HepG2 (cell line): ENCODE results near the gene RAPGEF2. TPM values are rescaled to one million over a fixed set of nuclear protein-coding genes. Genes with fewer than 3 reads are reported as not detected.

Source experiments
- AFF4 ChIP-seq: sonication (generic); formaldehyde crosslinking; IDR thresholded peaks from 2 replicates; pipeline ENCODE4 v1.4.0; 2020; ENCODE audit warnings: missing genetic modification reagents
- CBX1 ChIP-seq: IDR thresholded peaks from one replicate; pipeline ENCODE4 v1.6.1; 2016; ENCODE audit warnings: antibody characterized with exemption, low read depth
- CEBPG ChIP-seq: IDR thresholded peaks from 2 replicates; pipeline ENCODE4 v1.6.1; 2016
- GABPA ChIP-seq, 2 experiments: IDR thresholded peaks; 2 replicates each; pipeline ENCODE4 v1.6.1; 2011 to 2016; ENCODE audit warnings: low read depth in 2 of 2, low read length in 1 of 2, missing biosample characterization in 1 of 2, missing genetic modification characterization in 1 of 2
- HES4 ChIP-seq: sonication (generic); formaldehyde crosslinking; IDR thresholded peaks from 2 replicates; pipeline ENCODE4 v1.9.0; 2021; ENCODE audit warnings: mild to moderate bottlenecking, missing genetic modification reagents, borderline replicate concordance
- HOXA5 ChIP-seq: sonication (generic); formaldehyde crosslinking; IDR thresholded peaks from 2 replicates; pipeline ENCODE4 v1.4.0; 2020; ENCODE audit warnings: missing genetic modification reagents
- PAF1 ChIP-seq: IDR thresholded peaks from 2 replicates; pipeline ENCODE4 v1.6.1; 2016; ENCODE audit warnings: missing genetic modification reagents, missing compliant biosample characterization
- RELA ChIP-seq: sonication (generic); formaldehyde crosslinking; IDR thresholded peaks from 2 replicates; pipeline ENCODE4 v1.4.0; 2020; ENCODE audit warnings: missing genetic modification reagents
- SMAD9 ChIP-seq: sonication (generic); formaldehyde crosslinking; IDR thresholded peaks from 2 replicates; pipeline ENCODE4 v1.5.1; 2020; ENCODE audit warnings: mild to moderate bottlenecking, missing genetic modification reagents
- SOX5 ChIP-seq: IDR thresholded peaks from 2 replicates; pipeline ENCODE4 v1.6.1; 2016; ENCODE audit warnings: borderline replicate concordance
- SUZ12 ChIP-seq: fragments of 150-350 bp; IDR thresholded peaks from 2 replicates; pipeline ENCODE4 v1.6.1; 2014; ENCODE audit warnings: low read depth, low read length
- TCF7 ChIP-seq: sonication (generic); IDR thresholded peaks from 2 replicates; pipeline ENCODE4 v1.6.1; 2016; ENCODE audit warnings: antibody characterized with exemption, low read depth
- TFAP4 ChIP-seq: sonication (generic); IDR thresholded peaks from 2 replicates; pipeline ENCODE4 v1.6.1; 2016; ENCODE audit warnings: low read depth, borderline replicate concordance
- ZFP1 ChIP-seq: IDR thresholded peaks from 2 replicates; pipeline ENCODE4 v1.6.1; 2016
- ZFYVE20 ChIP-seq: sonication (generic); formaldehyde crosslinking; IDR thresholded peaks from 2 replicates; pipeline ENCODE4 v1.8.0; 2023; ENCODE audit warnings: low read depth, mild to moderate bottlenecking, moderate library complexity, missing genetic modification reagents, borderline replicate concordance
- ZMYM4 ChIP-seq: sonication (generic); formaldehyde crosslinking; IDR thresholded peaks from 2 replicates; pipeline ENCODE4 v1.8.1; 2023; ENCODE audit warnings: mild to moderate bottlenecking, missing genetic modification reagents
- ZNF101 ChIP-seq: sonication (generic); formaldehyde crosslinking; IDR thresholded peaks from 2 replicates; pipeline ENCODE4 v1.4.0; 2020; ENCODE audit warnings: mild to moderate bottlenecking, low read depth, missing genetic modification reagents, borderline replicate concordance
- ZNF331 ChIP-seq: sonication (generic); formaldehyde crosslinking; IDR thresholded peaks from 2 replicates; pipeline ENCODE4 v1.4.0; 2020; ENCODE audit warnings: missing genetic modification reagents
- polyA plus RNA-seq, 8 experiments: library from polyadenylated mRNA; depleted of rRNA in 3 of 8; stranded (reverse) in 7 of 8; unstranded in 1 of 8; fragments of >200 nt; fragmentation: Illumina TruSeq in 4 of 8; extraction: Trizol in 4 of 8; gene quantifications; 2 replicates each; pipeline versions ENCODE4 v1.2.1 to v1.2.3, GENCODE V29; 2011 to 2016; ENCODE audit warnings: low read depth in 4 of 8, missing spikeins in 1 of 8, mixed read lengths in 1 of 8; ENCODE audit not compliant: insufficient read depth in 1 of 8
- total RNA-seq, 5 experiments: library from RNA; depleted of rRNA; stranded (reverse); fragments of >200 nt; fragmentation: Illumina TruSeq; extraction: Trizol; gene quantifications; 2 replicates each; pipeline ENCODE4 v1.2.3, GENCODE V29; 2016; ENCODE audit warnings: low read depth in 1 of 5
- TF ChIP-seq, protein P1 (sequence below): sonication (generic); formaldehyde crosslinking; IDR thresholded peaks from 2 replicates; pipeline ENCODE4 v1.4.0; 2020; ENCODE audit warnings: missing genetic modification reagents, borderline replicate concordance
- TF ChIP-seq, protein P2 (sequence below): sonication (generic); formaldehyde crosslinking; IDR thresholded peaks from 2 replicates; pipeline ENCODE4 v1.4.0; 2020; ENCODE audit warnings: missing genetic modification reagents, borderline replicate concordance

Gene RAPGEF2
- total and polyA plus RNA-seq, 2 of the 13 experiments (the other 11 are each of a cell fraction or from before 2014, with no cell fraction given) = 19.2 to 23.0 TPM

DNA sequence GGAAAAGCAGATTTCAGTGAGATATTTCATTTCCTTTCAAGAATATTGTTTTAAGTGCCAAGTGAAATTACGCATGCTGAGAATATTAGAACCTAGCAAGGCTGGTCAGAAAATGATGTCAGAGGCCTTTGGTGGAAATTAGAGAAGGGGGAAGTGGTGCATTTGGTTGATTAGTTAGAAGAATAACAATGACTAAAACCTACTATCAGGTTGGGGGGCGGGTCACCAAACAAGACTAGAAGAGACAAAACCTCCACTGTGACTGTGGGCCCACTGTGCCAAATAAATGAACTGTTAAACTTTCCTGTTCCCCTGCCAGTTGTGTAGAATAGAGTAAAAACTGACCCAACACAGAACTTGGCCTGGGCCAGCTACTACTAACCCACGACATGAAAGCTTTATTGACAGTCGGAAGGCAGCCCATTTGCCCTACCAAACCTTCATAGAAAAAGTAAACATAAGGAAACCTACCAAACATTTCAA lies 2.9 kb downstream of the RAPGEF2 start (continued):
- no peak for TF ChIP-seq ZFYVE20 (CRISPR knock-in tag)
- TF ChIP-seq CEBPG (CRISPR knock-in tag) = no peak
- 0 out of 2 replicates have a peak, but pooled peaks have one; percentile 15 for TF ChIP-seq ZNF331 (CRISPR knock-in tag)
- TF ChIP-seq AFF4 (CRISPR knock-in tag) = no peak
- TF ChIP-seq, protein P1, sequence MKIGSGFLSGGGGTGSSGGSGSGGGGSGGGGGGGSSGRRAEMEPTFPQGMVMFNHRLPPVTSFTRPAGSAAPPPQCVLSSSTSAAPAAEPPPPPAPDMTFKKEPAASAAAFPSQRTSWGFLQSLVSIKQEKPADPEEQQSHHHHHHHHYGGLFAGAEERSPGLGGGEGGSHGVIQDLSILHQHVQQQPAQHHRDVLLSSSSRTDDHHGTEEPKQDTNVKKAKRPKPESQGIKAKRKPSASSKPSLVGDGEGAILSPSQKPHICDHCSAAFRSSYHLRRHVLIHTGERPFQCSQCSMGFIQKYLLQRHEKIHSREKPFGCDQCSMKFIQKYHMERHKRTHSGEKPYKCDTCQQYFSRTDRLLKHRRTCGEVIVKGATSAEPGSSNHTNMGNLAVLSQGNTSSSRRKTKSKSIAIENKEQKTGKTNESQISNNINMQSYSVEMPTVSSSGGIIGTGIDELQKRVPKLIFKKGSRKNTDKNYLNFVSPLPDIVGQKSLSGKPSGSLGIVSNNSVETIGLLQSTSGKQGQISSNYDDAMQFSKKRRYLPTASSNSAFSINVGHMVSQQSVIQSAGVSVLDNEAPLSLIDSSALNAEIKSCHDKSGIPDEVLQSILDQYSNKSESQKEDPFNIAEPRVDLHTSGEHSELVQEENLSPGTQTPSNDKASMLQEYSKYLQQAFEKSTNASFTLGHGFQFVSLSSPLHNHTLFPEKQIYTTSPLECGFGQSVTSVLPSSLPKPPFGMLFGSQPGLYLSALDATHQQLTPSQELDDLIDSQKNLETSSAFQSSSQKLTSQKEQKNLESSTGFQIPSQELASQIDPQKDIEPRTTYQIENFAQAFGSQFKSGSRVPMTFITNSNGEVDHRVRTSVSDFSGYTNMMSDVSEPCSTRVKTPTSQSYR = no peak
- peak; percentile 40; the same call in 1 of the 2 replicates for TF ChIP-seq TCF7
- TF ChIP-seq PAF1 (CRISPR knock-in tag) = no peak
- TF ChIP-seq ZMYM4 (CRISPR knock-in tag) = no peak
- TF ChIP-seq CBX1 = no peak
- peak; percentile 42; the same call in 1 of the 2 replicates for TF ChIP-seq SOX5 (CRISPR knock-in tag)
- no peak for TF ChIP-seq RELA (CRISPR knock-in tag)
- TF ChIP-seq ZNF101 (CRISPR knock-in tag) = no peak
- TF ChIP-seq SMAD9 = no peak
- TF ChIP-seq, protein P2, sequence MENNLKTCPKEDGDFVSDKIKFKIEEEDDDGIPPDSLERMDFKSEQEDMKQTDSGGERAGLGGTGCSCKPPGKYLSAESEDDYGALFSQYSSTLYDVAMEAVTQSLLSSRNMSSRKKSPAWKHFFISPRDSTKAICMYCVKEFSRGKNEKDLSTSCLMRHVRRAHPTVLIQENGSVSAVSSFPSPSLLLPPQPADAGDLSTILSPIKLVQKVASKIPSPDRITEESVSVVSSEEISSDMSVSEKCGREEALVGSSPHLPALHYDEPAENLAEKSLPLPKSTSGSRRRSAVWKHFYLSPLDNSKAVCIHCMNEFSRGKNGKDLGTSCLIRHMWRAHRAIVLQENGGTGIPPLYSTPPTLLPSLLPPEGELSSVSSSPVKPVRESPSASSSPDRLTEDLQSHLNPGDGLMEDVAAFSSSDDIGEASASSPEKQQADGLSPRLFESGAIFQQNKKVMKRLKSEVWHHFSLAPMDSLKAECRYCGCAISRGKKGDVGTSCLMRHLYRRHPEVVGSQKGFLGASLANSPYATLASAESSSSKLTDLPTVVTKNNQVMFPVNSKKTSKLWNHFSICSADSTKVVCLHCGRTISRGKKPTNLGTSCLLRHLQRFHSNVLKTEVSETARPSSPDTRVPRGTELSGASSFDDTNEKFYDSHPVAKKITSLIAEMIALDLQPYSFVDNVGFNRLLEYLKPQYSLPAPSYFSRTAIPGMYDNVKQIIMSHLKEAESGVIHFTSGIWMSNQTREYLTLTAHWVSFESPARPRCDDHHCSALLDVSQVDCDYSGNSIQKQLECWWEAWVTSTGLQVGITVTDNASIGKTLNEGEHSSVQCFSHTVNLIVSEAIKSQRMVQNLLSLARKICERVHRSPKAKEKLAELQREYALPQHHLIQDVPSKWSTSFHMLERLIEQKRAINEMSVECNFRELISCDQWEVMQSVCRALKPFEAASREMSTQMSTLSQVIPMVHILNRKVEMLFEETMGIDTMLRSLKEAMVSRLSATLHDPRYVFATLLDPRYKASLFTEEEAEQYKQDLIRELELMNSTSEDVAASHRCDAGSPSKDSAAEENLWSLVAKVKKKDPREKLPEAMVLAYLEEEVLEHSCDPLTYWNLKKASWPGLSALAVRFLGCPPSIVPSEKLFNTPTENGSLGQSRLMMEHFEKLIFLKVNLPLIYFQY (CRISPR knock-in tag) = peak; percentile 39; the same call in 1 of the 2 replicates
- TF ChIP-seq HOXA5 (CRISPR knock-in tag) = no peak
- TF ChIP-seq TFAP4 = no peak
- no peak for TF ChIP-seq HES4 (CRISPR knock-in tag)
- no peak for TF ChIP-seq ZFP1
- TF ChIP-seq SUZ12 = no peak
- TF ChIP-seq GABPA (IDR thresholded peaks at IDR 0.05; ENCODE audit: low read depth, low read length) = no peak
- no peak for TF ChIP-seq GABPA (CRISPR knock-in tag; IDR thresholded peaks at IDR 0.05; ENCODE audit: low read depth)
